GM19455 (cell line): ENCODE measurements around the gene FKBP1B.
"Not testable (repeated sequence)": the region's sequence is repeated elsewhere in the genome, so short reads cannot be mapped to it uniquely, and the experiment has no call there.

Experiments
- ATAC-seq: cut with Tn5 transposase; IDR thresholded peaks from one replicate; pipeline ENCODE4 v1.9.1; 2021; ENCODE audit not compliant: unreplicated experiment

FKBP1B gene

DNA sequence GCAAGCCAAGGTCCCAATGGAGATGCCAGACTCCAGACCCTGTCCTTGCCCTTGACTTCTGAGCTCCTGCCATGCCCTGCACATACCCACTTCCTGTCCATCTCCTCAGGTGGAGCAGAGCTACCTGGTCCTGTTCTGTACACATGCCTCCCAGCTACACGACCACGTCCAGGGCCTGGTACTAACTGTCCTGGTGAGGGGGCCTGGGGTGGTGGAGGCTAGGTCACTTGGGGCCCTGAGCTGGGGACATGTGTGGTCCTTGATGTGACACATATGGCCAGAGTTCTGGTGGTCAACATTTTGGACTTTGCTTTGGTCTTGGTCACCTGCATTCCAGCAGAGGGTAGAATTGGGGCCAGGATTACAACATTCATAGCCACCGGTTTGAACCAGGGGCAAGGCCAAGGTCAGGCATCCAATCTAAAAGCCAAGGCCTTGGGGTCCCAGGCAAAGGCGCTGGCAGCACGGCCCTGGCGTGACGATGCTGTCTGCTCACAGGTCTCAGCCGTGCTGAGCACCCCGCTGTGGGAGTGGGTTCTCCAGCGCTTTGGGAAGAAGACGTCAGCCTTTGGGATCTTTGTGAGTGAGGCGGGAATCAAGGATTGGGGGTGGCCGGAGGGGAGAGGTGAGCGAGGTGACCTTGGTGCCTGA lies 27.1 kb upstream of the FKBP1B start:
- ATAC-seq = no peak

DNA sequence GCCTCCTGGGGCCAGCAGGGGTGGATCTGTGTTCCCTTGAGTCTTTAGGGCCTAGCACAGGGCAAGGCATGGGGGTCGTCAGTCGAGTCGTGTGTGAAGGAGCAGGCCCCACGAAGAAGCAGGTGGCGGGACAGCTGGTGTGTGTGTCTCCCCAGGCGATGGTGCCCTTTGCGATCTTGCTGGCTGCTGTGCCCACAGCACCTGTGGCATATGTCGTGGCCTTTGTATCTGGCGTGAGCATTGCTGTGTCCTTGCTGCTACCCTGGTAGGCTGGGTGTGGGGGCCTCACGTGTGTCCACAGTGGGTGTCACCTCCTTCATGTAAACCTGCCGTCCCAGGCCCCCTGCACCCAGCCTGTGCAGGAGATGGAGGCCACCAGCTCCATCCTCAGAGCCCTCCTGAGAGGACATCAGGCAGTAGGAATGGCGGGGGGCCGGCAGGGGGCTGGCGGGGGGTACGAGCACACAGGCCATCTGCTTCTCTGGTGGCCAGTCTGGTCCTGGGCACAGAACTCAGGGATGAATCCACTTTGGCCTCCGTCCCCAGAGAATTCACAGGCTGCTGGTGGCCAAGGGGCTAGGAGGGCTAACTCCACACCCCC lies 26.5 kb upstream of the FKBP1B start:
- ATAC-seq = no peak

DNA sequence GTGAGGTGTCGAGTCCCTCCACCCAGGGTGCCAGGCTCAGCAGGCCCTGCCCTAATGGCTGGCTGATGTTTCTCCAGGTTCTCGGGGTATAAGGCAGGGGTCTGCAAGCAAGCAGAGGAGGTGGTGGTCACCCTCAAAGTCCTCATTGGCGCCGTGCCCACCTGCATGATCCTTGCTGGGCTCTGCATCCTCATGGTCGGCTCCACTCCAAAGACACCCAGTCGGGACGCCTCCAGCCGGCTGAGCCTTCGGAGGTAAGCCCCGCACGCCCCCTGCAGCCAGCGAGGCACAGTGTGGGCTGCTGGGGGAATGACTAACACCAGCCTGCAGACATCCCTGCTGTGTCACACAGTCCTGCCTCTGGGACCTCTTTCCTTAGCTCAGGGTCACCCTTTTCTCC lies 25.5 kb upstream of the FKBP1B start:
- ATAC-seq = no peak

DNA sequence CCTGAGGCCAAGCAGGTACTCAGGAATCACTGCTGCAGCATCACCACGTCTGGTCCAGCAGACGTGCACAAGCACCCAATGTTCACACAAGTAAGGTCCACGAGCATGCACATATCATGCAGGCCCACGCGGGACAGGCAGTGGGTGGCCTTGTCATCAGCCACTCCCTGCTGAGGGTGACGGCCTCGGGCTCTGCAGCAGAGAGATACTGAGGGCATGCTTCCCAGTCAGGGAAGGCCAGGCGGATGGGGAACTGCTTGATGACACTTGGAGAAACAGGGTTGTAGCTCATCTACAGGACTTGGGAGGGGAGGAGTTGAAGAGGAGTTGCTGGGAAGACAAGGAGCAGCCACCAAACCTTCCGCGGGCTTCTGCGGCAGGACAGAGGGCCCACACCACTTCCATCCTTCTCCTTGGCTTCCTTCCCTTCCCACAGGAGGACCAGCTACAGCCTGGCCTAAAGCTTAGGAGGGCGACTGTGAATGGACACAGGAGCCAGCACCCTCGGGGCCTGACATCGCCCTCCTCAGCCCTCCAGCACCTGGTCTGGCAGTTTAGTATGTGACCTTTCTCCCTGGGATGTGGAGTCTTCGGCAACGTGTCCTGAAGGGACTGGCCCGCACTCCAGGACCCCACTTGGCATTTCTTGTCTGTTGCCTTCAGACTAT lies 24.4 kb upstream of the FKBP1B start:
- no peak for ATAC-seq

DNA sequence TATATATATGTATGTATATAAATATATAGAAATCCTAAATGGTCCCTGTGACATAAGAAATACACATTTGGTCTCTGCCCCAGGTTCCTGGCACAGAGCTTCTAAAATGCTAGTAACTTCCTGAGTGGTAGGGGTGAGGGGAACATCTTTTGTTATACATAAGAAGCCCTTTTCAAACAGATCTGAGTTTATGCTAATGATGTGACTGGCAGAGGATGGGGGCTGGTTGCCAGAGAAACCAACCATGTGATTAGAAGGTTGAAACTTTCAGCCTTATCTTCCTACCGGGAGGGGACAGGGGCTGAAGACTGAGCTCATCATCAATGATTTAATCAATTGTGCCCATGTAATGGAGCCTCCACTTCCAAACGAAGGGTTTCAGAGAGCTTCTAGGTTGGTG lies 23.3 kb upstream of the FKBP1B start:
- ATAC-seq = no peak

DNA sequence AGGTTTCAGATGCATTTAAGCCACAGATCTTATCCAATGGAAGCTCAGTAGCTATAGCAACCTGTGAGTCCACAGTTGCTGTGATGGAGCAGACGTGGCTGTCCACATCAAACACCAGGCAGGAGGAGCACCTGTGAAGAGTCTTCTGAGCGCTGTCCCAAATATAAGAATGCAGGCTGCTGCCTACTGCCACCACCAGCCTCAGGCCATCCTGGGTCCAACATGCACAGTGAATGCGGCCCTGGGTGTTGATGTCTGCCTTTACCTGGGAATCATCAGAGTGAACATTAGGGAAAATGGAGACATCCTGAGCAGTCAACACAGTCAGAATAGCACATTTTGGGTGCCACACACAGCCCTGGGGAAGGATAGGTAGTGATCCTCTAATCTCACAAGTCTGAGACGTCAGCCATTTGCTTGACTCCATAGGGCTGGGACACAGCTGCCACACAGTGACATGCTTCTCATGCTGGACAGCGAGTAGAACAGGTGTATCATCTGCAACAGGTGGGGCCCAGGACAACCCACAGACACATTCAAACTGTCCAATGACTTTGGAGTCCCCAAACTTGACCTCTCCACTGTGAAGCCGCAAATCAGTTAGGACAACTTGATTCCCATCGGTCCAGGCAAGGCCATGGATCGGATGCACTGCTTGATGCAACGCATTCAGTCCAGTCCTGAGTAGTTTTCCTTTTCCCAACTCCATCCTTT lies 10.6 kb upstream of the FKBP1B start:
- no peak for ATAC-seq

DNA sequence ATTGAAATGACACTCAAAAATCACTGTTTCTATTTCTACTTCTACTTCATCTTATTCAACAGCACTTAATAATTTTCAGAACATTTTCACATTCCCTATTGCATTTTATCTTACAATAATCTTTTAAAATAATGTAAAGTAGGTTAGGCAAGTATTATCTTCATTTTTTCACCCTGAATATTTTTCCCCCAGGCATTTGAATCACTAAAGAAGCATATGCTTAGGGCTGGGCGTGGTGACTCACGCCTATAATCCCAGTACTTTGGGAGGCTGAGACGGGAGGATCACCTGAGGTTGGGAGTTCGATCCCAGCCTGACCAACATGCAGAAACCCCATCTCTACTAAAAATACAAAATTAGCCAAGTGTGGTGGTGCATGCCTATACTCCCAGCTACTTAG lies 9.0 kb upstream of the FKBP1B start:
- ATAC-seq = no peak

DNA sequence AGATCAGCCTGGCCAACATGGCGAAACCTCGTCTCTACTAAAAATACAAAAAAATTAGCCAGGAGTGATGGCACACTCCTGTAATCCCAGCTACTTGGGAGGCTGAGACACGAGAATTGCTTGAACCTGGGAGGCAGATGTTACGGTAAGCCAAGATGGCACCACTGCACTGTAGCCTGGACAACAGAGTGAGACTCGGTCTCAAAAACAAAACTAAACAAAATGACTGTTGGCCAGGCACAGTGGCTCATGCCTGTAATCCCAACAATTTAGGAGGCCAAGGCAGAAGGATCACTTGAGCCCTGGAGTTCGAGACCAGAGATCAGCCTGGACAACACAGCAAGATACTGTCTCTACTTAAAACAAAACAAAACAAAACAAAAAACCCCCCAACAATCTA lies 6.4 kb upstream of the FKBP1B start:
- not testable (repeated sequence) for ATAC-seq

DNA sequence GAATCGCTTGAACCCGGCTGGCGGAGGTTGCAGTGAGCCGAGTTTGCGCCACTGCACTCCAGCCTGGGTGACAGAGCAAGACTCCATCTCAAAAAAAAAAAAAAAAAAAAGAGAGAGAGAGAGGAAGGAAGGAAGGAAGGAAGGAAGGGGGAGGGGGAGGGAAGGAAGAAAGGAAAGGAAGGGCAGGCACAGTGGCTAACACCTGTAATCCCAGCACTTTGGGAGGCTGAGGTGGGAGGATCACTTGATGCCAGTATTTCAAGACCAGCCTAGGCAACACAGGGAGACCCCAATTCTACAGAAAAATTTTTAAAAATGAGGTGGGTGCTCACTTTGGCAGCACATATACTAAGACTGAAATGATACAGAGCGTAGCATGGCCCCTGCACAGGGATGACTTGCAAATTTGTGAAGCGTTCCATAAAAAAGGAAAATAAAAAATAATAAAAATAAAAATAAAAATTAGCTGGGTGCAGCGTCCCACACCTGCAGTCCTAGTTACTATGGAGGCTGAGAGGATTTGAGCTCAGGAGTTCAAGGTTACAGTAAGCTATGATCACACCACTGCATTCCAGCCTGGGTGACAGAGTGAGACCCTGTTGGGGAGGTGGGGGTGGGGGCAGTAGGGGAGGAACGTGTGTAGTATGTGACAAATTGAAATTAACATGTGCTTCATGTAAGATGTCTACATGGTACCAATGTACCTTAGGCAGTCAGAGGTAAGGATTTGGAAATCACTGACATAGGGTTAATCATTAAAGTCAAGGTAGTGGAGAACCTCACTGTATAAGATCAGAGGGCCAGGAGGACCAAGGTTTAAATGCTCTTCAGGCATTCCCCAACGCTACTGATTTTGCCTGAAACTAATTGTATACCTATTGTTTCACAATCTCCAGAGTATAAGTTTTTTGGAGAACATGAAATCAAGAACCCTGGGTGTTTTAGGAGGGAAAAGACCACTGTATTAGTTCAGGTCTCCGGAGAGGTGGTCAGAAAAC lies 3.7 kb upstream of the FKBP1B start:
- no peak for ATAC-seq

DNA sequence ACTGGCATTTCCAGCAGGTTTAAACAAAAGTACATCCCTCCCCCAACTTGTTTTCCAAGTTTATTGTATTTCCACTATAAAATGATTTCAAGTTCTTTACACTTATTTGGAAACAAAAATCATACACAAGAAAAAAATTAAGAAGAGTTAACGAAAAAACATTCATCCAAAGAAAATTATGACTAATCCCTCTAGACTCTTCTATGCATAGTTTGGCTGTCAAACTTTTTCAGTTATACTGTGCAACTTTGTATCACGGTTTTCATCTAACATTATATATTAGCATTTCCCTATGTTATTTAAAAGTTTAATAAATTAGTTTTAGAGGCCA lies 3.0 kb upstream of the FKBP1B start:
- no peak for ATAC-seq

DNA sequence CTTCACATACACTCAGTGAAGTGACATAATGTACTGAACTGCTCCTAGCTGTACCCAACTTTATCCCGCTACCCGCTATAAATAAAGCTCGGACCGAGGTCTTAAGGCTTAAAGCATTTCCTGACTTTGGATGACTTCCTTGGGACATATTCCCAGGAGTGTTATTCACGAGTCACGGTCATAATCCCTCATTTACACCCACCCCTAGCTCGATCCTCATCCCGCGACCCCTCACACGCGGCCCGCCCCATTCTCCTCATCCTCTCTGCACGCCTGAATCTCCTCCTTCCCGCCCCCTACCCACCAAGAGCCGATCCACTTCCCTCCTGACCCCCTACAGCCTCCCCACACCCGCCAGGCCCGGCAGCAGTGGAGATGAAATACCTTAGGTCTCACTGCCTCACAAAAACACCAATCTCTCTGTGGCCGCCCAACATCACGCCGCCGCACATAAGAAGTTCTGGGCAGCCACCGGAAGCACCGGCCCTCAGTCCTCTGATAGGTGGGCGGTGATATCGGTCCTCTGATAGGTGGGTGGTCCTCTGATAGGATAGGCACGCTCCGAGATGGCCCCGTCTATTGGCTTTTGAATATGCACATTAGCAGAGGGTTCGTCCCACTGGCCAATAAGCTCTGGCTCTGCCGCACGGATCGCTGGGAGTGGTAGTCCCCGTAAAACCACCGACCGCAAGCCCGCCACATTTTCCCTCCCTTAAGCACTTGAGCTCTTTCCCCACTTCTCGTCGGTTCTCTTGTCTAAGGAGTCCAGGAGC lies 2.4 kb upstream of the FKBP1B start, which contains the start of gene WDCP:
Gene WDCP, minus strand, starts transcription at position 462 of the 773 bp plus-strand sequence. CDS start 7,897 bp downstream, outside the sequence.
- ATAC-seq = peak; percentile 98

DNA sequence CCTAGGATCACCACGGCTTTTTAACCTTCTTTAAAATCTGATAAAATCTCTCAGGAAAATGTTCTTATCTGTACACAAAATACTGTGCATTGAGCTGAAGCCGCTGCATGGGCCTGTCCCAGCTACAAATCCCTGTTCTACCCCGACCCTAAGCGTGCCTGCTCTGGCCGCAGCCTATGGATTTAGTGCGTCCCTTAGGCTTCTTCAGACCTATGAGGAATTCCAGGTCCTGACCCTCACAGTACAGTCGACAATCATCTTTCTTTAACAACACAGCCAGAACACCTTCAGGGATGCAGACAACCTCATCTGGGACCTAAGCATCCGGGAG lies 1.9 kb upstream of the FKBP1B start:
- peak; percentile 10 for ATAC-seq

DNA sequence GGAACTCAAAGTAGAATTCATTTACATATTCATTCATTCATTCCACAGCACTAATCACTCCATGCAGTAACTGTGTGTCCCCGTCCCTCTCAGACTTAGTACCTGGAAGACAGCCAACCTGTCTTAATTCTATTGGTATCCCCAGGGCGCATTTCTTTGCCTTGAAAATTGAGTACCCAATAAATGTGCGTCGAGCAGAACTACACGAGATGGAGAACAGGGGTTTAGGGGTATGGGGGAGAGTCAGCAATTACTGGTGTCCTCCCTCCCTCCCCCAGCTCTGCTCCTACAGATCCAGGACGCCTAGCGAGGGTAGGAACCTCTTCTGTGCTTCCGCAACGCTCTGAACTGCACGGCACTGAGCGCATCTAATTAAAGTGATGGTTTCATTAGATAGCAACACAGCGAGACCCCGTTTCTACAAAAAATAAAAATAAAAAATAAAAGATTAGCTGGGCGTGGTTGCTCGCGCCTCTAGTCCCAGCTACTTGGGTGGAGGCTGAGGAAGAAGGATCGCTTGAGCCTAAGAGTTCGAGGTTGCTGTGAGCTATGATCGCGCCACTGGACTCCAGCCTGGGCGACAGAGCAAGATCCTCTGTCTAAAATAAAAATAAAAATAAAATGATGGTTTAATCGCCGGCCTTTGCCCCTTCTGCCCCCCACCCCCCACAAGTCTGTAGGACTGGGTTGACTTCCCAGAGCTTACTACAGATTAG lies 614 bp upstream of the FKBP1B start:
- ATAC-seq = no peak

DNA sequence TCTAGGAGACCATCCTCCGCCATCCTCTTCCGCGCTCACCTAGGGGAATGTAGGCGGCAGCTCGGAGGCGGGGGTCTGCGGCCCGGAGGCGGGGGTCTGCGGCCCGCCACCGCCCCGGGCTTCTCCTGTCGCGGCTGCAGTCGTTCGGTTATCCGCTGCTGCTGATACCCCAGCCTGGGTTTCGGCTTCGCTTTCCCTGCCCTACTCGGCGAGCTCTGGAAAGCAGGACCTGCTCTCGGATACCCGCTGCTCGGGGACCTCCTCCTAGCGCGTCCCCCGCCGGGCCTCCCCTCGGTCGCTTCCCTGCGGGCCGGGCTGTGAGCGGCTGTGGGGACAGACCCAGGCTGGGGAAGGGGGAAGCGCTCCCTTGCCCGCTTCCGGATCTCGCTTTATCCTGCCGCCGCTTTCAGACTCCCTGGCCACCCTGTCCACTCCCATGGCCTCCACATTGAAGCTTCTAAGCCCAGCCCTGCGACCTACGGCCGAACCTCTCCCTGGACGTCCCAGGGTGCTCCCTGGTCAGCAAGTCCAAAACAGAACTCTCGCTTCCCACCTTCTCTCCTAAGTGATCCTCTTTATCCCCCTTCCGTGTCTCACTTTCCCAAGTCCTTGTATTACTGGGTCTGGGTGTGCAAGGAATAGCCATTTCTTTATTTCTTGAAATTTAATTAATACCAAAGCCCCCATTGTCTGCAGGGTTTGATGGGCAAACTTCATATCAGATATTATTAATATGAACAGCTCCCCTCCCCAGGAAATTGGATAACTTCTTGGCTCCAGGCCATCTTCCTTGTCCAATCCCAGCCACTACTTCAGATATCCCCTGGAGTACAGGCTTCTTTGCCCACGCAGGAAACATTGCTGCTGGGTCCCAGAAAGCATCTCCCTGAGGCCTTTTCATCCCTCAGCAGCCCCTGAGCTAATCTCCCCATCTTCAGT lies 769 bp downstream of the FKBP1B start:
- no peak for ATAC-seq

DNA sequence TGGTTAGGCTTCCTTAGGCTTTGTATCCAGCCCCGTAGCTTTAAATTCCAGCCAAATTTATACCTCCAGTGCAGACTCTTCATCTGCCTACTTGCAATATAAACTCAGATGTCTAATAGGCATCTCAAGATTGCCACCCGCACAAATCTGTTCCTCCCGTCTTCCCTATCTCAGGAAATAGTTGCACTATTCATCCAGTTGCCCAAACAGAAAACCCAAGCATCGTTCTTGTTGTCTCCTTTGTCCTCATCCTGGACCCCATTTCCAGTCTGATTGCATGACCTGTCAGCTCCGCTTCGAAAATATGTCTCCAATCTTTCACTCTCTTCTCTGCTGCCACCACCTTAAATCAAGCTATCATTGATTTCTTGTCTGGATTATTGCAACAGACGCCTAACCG lies 2.3 kb downstream of the FKBP1B start:
- no peak for ATAC-seq

DNA sequence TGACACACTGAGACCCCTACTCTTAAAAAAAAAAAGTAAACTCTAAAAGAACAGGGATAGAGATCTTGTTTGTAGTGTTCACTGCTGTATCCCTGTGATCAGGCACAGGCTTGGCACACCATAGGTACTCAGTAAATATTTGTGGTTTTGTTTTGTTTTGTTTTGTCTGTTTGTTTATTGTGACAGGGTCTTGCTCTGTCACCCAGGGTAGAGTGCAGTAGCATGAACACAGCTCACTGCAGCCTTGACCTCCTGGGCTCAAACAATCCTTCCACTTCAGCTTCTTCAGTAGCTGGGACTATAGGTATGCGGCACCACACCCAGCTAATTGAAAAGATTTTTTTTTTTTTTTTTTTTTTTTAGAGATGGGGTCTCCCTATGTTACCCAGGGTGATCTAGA lies 3.4 kb downstream of the FKBP1B start:
- no peak for ATAC-seq

DNA sequence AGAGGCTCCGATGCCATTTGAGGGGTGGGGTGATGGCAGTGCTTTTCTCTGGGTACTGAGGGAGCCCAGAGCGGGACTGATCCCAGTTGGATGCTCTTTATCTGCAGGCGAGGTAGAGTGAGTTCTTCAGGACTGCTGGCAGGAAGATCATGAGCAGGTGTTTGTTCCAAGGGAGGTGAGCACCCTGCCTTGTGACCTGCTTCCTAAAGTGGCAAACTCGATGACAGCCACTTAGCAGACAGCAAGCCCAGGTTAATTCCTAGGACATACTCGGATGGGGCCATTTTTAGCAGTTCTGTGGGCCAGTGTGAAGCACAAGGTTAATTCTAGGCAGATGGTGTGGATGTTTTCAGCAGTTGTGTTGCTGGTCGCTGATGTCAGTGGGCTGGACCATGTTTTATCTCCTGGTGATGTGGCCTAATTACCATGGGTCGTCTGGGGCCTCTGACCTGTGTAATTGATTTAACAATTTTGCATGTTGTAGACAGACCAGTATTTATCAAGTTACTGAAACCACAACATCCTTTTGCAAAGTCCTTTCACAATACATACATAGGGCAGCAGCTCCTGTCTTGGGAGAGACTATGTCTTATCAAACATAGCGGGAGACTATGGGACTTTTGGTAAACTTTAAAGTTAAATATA lies 4.9 kb downstream of the FKBP1B start:
- ATAC-seq = no peak

DNA sequence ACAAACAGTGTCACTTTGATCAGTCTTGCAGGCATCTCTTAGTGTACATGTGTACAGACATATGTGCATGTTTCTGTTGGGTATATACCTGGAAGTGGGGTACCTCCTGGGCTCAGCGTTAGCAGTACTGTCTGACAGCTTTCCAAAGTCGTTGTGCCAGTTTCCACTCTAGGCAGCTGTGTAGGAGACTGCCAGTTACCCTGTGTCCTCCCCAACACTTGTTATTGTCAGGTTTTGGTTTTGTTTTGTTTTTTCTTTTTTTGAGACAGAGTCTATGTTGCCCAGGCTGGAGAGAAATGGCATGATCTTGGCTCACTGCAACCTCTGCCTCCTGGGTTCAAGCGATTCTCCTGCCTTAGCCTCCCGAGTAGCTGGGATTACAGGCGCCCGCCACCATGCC lies 6.2 kb downstream of the FKBP1B start:
- ATAC-seq = no peak
